ENCODE results near the gene PNPLA1.

- TF ChIP-seq ZNF274 (IDR thresholded peaks at IDR 0.05; ENCODE audit: low read depth, low read length) (no peak), YY1 (IDR thresholded peaks at IDR 0.05; ENCODE audit: insufficient read depth, insufficient read length) (no peak)
These were observed 34.0 kb upstream of the PNPLA1 start for GRCh38 chr6:36235862-36236261.

Data from NT2/D1 (cell line).